HL-60 (cell line): ENCODE measurements around the gene SPHKAP.
"Not testable (repeated sequence)": the region's sequence is repeated elsewhere in the genome, so short reads cannot be mapped to it uniquely, and the experiment has no call there.

ENCODE experiments used
- DNase-seq, 2 experiments: peaks; one replicate each; pipeline ENCODE4 v3.0.0-alpha.2; 2010 to 2020; ENCODE audit warnings: low read depth in 1 of 2, low spot score in 1 of 2
- H3K27ac ChIP-seq: fragments of 250-450 bp; sonication (Bioruptor Pico); replicated peaks from 2 replicates; pipeline ENCODE4 v1.5.1; 2020; ENCODE audit warnings: mild to moderate bottlenecking, moderate library complexity
- H3K27me3 ChIP-seq: fragments of 250-450 bp; sonication (Bioruptor Pico); 2 replicates; pipeline ENCODE4 v1.5.1; 2021; ENCODE audit warnings: mild to moderate bottlenecking, moderate library complexity; ENCODE audit not compliant: insufficient read depth, poor library complexity, severe bottlenecking
- H3K4me3 ChIP-seq: replicated peaks from 2 replicates; pipeline ENCODE4 v1.5.1; 2011; ENCODE audit warnings: mild to moderate bottlenecking, control low read depth, low read length; ENCODE audit not compliant: insufficient read depth
- CTCF ChIP-seq: IDR thresholded peaks from one replicate; pipeline ENCODE4 v1.5.1; 2011; ENCODE audit warnings: low read length, control low read depth, inconsistent platforms; ENCODE audit not compliant: insufficient read depth
- GABPA ChIP-seq: IDR thresholded peaks from 2 replicates; pipeline ENCODE4 v1.6.1; 2012; ENCODE audit warnings: low read depth
- POLR2AphosphoS5 ChIP-seq: IDR thresholded peaks from 2 replicates; pipeline ENCODE4 v1.6.1; 2012; ENCODE audit warnings: low read depth
- REST ChIP-seq: IDR thresholded peaks from 2 replicates; pipeline ENCODE4 v1.6.1; 2012; ENCODE audit warnings: low read depth; ENCODE audit not compliant: insufficient replicate concordance
- SPI1 ChIP-seq: IDR thresholded peaks from 2 replicates; pipeline ENCODE4 v1.6.1; 2012; ENCODE audit warnings: low read depth, mild to moderate bottlenecking, borderline replicate concordance
- long read RNA-seq: library from polyadenylated mRNA; unstranded; transcript quantifications from one replicate; pipeline ENCODE4 v2.0.0, GENCODE V29; 2020

SPHKAP gene
- long read RNA-seq, result 0 reads

GRCh38 chr2:228181098-228182019 lies at the start of gene SPHKAP:
Gene SPHKAP, minus strand, starts transcription at chr2:228181687. Its CDS starts 89 bp downstream, at chr2:228181598.
- Histone ChIP-seq H3K4me3 (no peak within 1 kb of the TSS), H3K27me3 (peaks cover 10% of the 10 kb centered on the region), H3K27ac (no peak within 1 kb of the TSS)
- TF ChIP-seq GABPA, result no peak
- TF ChIP-seq SPI1, result no peak
- TF ChIP-seq REST, result no peak
- TF ChIP-seq CTCF, result no peak
- no peak for TF ChIP-seq POLR2AphosphoS5
- no peak for DNase-seq

- DNase-seq, result no peak
- TF ChIP-seq POLR2AphosphoS5, result no peak
- no peak for TF ChIP-seq SPI1
- no peak for TF ChIP-seq CTCF
- no peak for TF ChIP-seq GABPA
- no peak for TF ChIP-seq REST
Measured at GRCh38 chr2:228227466-228227865, 46.0 kb upstream of the SPHKAP start.

GRCh38 chr2:228224410-228224809 lies 42.9 kb upstream of the SPHKAP start:
- H3K27ac ChIP-seq, result no peak overlapping the region
- no peak overlapping the region for H3K4me3 ChIP-seq
- DNase-seq, result no peak
- no peaks in the 10 kb centered on the region for H3K27me3 ChIP-seq
- TF ChIP-seq GABPA, result no peak
- TF ChIP-seq POLR2AphosphoS5, result no peak
- no peak for TF ChIP-seq SPI1
- TF ChIP-seq REST, result no peak
- no peak for TF ChIP-seq CTCF

More at GRCh38 chr2:228227466-228227865, 46.0 kb upstream of the SPHKAP start:
- H3K27me3 ChIP-seq, result no peaks in the 10 kb centered on the region
- no peak overlapping the region for H3K27ac ChIP-seq
- no peak overlapping the region for H3K4me3 ChIP-seq

GRCh38 chr2:228218593-228218992 lies 37.1 kb upstream of the SPHKAP start:
- not testable (repeated sequence) for H3K27me3 ChIP-seq, H3K27ac ChIP-seq, DNase-seq, H3K4me3 ChIP-seq
